Ishikawa (cell line): ENCODE measurements around the gene FYB2.

ENCODE experiments used
- CEBPB ChIP-seq: IDR thresholded peaks from 2 replicates; pipeline ENCODE4 v1.6.1; 2012
- CREB1 ChIP-seq: IDR thresholded peaks from 2 replicates; pipeline ENCODE4 v1.6.1; 2012; ENCODE audit warnings: low read depth
- EGR1 ChIP-seq: IDR thresholded peaks from 2 replicates; pipeline ENCODE4 v1.6.1; 2012
- EP300 ChIP-seq: IDR thresholded peaks from 2 replicates; pipeline ENCODE4 v1.6.1; 2012; ENCODE audit warnings: borderline replicate concordance
- FOXM1 ChIP-seq: IDR thresholded peaks from 2 replicates; pipeline ENCODE4 v1.6.1; 2012; ENCODE audit warnings: low read depth, borderline replicate concordance
- MAX ChIP-seq: IDR thresholded peaks from 2 replicates; pipeline ENCODE4 v1.6.1; 2012
- NFIC ChIP-seq: IDR thresholded peaks from 2 replicates; pipeline ENCODE4 v1.6.1; 2012
- RAD21 ChIP-seq: IDR thresholded peaks from 2 replicates; pipeline ENCODE4 v1.6.1; 2012; ENCODE audit warnings: low read depth
- TAF1 ChIP-seq: IDR thresholded peaks from 2 replicates; pipeline ENCODE4 v1.6.1; 2012; ENCODE audit warnings: low read depth, mild to moderate bottlenecking
- TCF12 ChIP-seq: IDR thresholded peaks from 2 replicates; pipeline ENCODE4 v1.6.1; 2012; ENCODE audit warnings: low read depth
- TEAD4 ChIP-seq: IDR thresholded peaks from 2 replicates; pipeline ENCODE4 v1.6.1; 2012
- YY1 ChIP-seq: IDR thresholded peaks from 2 replicates; pipeline ENCODE4 v1.6.1; 2012; ENCODE audit warnings: low read depth
- ZBTB7A ChIP-seq: IDR thresholded peaks from 2 replicates; pipeline ENCODE4 v1.6.1; 2012; ENCODE audit warnings: low read depth
- TF ChIP-seq, protein P1 (sequence below): IDR thresholded peaks from 2 replicates; pipeline ENCODE4 v1.6.1; 2012
- TF ChIP-seq, protein P2 (sequence below): IDR thresholded peaks from 2 replicates; pipeline ENCODE4 v1.6.1; 2012; ENCODE audit warnings: low read depth, mild to moderate bottlenecking

FYB2 gene

DNA sequence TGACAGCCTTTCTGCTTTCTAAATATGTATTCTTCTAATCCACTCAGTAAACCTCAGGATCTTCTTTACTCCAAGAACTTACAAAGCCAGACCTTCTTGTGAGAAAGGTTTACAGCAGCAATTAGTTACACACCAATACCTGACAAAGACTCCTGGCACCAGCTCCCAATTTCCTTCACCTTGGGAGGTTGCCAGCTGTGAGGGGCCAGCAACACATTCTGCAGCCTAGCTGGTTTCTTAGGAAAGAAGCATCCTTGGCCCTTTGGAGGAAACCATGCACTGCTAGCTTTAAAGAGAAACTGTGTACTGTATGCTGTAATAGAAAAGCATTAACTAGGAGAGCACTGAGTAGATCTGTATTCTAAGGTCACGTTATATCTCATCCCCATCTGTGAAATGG, 10.8 kb downstream of the FYB2 start:
- peak; percentile 89 for TF ChIP-seq NFIC
- no peak for TF ChIP-seq RAD21
- TF ChIP-seq FOXM1 = peak; percentile 60; the same call in 1 of the 2 replicates
- peak; percentile 72 for TF ChIP-seq EP300
- TF ChIP-seq, protein P1, sequence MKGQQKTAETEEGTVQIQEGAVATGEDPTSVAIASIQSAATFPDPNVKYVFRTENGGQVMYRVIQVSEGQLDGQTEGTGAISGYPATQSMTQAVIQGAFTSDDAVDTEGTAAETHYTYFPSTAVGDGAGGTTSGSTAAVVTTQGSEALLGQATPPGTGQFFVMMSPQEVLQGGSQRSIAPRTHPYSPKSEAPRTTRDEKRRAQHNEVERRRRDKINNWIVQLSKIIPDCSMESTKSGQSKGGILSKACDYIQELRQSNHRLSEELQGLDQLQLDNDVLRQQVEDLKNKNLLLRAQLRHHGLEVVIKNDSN = no peak
- peak; percentile 77 for TF ChIP-seq TCF12

DNA sequence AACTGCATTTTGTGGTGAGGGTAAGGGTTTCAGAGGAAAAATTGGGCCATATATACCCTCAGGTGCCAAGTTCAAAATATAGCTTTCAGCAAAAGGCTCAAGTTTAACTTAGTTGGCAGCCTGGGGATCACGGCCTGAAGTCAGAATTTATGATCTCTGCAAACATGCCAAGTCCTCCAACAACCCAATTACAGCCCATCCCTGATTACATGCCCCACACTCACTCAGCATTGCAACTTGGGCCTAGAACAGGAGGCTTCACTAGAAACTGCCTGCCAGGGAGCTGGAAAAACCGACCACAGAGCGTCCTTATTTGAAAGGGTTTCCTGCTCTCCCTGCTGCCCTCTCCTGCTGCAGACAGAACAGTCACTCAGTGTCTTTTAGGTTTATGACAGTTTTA, 12.4 kb downstream of the FYB2 start:
- TF ChIP-seq TEAD4 = no peak
- TF ChIP-seq NFIC = peak; percentile 37; the same call in 1 of the 2 replicates
- no peak for TF ChIP-seq EP300
- no peak for TF ChIP-seq CEBPB
- TF ChIP-seq ZBTB7A = no peak
- TF ChIP-seq MAX = no peak
- no peak for TF ChIP-seq TAF1
- TF ChIP-seq YY1 = no peak
- TF ChIP-seq, protein P1 = no peak

DNA sequence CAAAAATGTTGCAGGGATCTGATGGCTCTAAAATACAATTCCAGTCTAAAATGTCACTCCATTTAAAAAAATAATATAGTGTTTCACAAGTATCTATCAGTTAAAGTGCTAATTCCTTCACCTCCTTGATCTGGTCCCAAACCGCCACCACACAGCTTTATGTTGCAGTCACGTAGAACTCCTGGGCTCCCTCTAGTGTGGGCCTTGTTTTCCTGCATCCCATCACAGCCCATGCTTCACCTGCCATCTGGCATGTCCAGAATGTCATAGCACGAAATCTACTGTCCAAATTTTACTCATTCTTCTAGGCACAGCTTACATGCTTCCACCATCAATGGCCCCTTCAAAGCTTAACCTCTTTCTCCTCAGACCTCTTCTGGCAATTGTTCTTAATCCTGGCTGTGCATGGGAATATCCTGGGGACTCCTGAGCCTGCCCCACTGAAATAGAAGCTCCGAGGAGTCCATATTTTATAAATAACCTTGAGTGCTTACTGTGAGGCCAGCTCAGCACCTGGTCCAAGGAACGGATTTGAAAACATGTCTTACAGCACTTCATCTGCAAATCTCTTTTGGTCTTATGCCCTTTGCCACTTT, 15.5 kb downstream of the FYB2 start:
- TF ChIP-seq EGR1 (no peak), TEAD4 (peak; percentile 46), CREB1 (no peak), CEBPB (no peak), ZBTB7A (no peak), MAX (no peak), YY1 (no peak), FOXM1 (no peak), RAD21 (peak; percentile 57), TCF12 (no peak), NFIC (no peak), TAF1 (no peak), EP300 (no peak)
- TF ChIP-seq, protein P1 = no peak
- TF ChIP-seq, protein P2, sequence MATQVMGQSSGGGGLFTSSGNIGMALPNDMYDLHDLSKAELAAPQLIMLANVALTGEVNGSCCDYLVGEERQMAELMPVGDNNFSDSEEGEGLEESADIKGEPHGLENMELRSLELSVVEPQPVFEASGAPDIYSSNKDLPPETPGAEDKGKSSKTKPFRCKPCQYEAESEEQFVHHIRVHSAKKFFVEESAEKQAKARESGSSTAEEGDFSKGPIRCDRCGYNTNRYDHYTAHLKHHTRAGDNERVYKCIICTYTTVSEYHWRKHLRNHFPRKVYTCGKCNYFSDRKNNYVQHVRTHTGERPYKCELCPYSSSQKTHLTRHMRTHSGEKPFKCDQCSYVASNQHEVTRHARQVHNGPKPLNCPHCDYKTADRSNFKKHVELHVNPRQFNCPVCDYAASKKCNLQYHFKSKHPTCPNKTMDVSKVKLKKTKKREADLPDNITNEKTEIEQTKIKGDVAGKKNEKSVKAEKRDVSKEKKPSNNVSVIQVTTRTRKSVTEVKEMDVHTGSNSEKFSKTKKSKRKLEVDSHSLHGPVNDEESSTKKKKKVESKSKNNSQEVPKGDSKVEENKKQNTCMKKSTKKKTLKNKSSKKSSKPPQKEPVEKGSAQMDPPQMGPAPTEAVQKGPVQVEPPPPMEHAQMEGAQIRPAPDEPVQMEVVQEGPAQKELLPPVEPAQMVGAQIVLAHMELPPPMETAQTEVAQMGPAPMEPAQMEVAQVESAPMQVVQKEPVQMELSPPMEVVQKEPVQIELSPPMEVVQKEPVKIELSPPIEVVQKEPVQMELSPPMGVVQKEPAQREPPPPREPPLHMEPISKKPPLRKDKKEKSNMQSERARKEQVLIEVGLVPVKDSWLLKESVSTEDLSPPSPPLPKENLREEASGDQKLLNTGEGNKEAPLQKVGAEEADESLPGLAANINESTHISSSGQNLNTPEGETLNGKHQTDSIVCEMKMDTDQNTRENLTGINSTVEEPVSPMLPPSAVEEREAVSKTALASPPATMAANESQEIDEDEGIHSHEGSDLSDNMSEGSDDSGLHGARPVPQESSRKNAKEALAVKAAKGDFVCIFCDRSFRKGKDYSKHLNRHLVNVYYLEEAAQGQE = no peak

GRCh38 chr1:56799605-56800400, 19.4 kb downstream of the FYB2 start:
- TF ChIP-seq MAX = no peak
- no peak for TF ChIP-seq FOXM1
- TF ChIP-seq RAD21 = no peak
- TF ChIP-seq, protein P1 = no peak
- no peak for TF ChIP-seq NFIC
- TF ChIP-seq, protein P2 = no peak
- no peak for TF ChIP-seq YY1
- no peak for TF ChIP-seq EP300
- TF ChIP-seq CREB1 = no peak

DNA sequence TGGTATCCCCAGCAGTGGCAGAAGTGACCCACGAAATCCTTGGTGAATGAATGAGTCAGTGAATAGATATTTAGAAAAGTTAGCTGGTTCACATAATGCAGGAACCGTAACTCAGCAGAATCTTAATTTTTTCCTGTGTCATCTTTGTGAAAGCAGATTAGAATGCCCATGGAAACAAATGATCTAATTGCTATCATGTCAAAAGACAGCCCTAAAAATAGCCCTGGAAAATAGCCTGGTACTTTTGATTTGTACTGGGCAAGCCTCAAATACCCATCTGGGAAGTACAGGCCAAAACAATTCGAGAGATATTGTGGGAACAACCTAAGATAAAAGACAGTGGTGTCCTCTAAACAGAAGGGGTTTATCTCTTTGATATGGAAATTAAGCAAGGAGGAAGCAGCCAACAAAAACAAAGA, 21.1 kb downstream of the FYB2 start:
- TF ChIP-seq TAF1 (no peak), YY1 (no peak), EGR1 (no peak), NFIC (no peak), TCF12 (no peak), FOXM1 (no peak), MAX (no peak), CREB1 (no peak), ZBTB7A (no peak), CEBPB (no peak), RAD21 (no peak), EP300 (no peak), TEAD4 (no peak)
- TF ChIP-seq, protein P1 = no peak
- TF ChIP-seq, protein P2 = no peak
